Left ventricle myocardium inferior (tissue), 1 donor: ENCODE data around the gene PIGN. TPM values are rescaled to one million over a fixed set of nuclear protein-coding genes. Genes with fewer than 3 reads are reported as not detected.

Experiments
- DNase-seq: peaks from one replicate; pipeline ENCODE4 v3.0.0-alpha.2; 2020
- H3K27ac ChIP-seq: fragments of 200-600 bp; replicated peaks from 2 replicates; pipeline ENCODE4 v1.8.0; 2021
- H3K27me3 ChIP-seq: fragments of 200-600 bp; 2 replicates; pipeline ENCODE4 v1.8.0; 2021; ENCODE audit warnings: low read depth
- H3K36me3 ChIP-seq: fragments of 200-600 bp; 2 replicates; pipeline ENCODE4 v1.8.0; 2021
- H3K4me1 ChIP-seq: fragments of 200-600 bp; 2 replicates; pipeline ENCODE4 v1.8.0; 2021
- H3K4me3 ChIP-seq: fragments of 200-600 bp; 2 replicates; pipeline ENCODE4 v1.8.0; 2021; ENCODE audit warnings: mild to moderate bottlenecking, moderate library complexity
- H3K9me3 ChIP-seq: fragments of 200-600 bp; replicated peaks from 2 replicates; pipeline ENCODE4 v1.8.0; 2021
- CTCF ChIP-seq: fragments of 200-600 bp; IDR thresholded peaks from 2 replicates; pipeline ENCODE4 v1.8.0; 2021; ENCODE audit warnings: antibody characterized with exemption, mild to moderate bottlenecking, borderline replicate concordance
- intact Hi-C: fragments of 100-400 bp; cut with micrococcal nuclease; formaldehyde crosslinking; loops from one replicate; pipeline ENCODE4 v1.11.0; 2022
- total RNA-seq: library from RNA; stranded (reverse); fragmentation: NEBNext Ultra II Directional; extraction: Animal tissue kit (Norgen Biotek cat#: 25700); gene quantifications from one replicate; pipeline ENCODE4 v1.2.1, GENCODE V29; 2021
- donor health status: DM: no; HTN: yes; CAD: no; lungs with severe emphysema.

Gene PIGN
- total RNA-seq, 1 donor from 2014 or later, result 19.7 TPM

GRCh38 chr18:62196079-62196478 lies 9.2 kb upstream of the PIGN start:
- Histone ChIP-seq H3K4me1 (peaks cover 38% of the 10 kb centered on the region), H3K9me3 (no peaks in the 10 kb centered on the region), H3K36me3 (no peaks in the 10 kb centered on the region), H3K4me3 (no peak overlapping the region), H3K27me3 (no peaks in the 10 kb centered on the region), H3K27ac (no peak overlapping the region)
- intact Hi-C loops, result no loop called here
- TF ChIP-seq CTCF, result no peak
- DNase-seq, result no peak

- no peak for TF ChIP-seq CTCF
- no peaks in the 10 kb centered on the region for H3K9me3 ChIP-seq
- peak overlapping the region; percentile 98 for H3K4me3 ChIP-seq
- intact Hi-C loops, result no loop called here
- H3K4me1 ChIP-seq, result peaks cover 68% of the 10 kb centered on the region
- H3K27me3 ChIP-seq, result no peaks in the 10 kb centered on the region
- H3K27ac ChIP-seq, result no peak overlapping the region
- DNase-seq, result no peak
- H3K36me3 ChIP-seq, result no peaks in the 10 kb centered on the region
Observed at GRCh38 chr18:62189208-62189607, 2.4 kb upstream of the PIGN start.

- DNase-seq, result no peak
- Histone ChIP-seq H3K9me3 (no peaks in the 10 kb centered on the region), H3K36me3 (no peaks in the 10 kb centered on the region), H3K4me3 (peak overlapping the region; percentile 98), H3K4me1 (peaks cover 68% of the 10 kb centered on the region), H3K27me3 (no peaks in the 10 kb centered on the region), H3K27ac (peak overlapping the region; percentile 90)
- intact Hi-C loops, result no loop called here
- no peak for TF ChIP-seq CTCF
Observed at GRCh38 chr18:62187543-62188510, 971 bp upstream of the PIGN start.

- Histone ChIP-seq H3K27ac (peak overlapping the region; percentile 90), H3K4me1 (peaks cover 67% of the 10 kb centered on the region)
Observed at GRCh38 chr18:62186499-62186773, 420 bp downstream of the PIGN start.

GRCh38 chr18:62183578-62184195 lies 3.2 kb downstream of the PIGN start:
- Histone ChIP-seq H3K4me3 (no peak overlapping the region), H3K36me3 (no peaks in the 10 kb centered on the region), H3K27me3 (no peaks in the 10 kb centered on the region), H3K9me3 (no peaks in the 10 kb centered on the region), H3K4me1 (peaks cover 40% of the 10 kb centered on the region), H3K27ac (no peak overlapping the region)
- TF ChIP-seq CTCF, result peak; percentile 99
- intact Hi-C loops, result loop anchor here (2.0 kb wide), 1 partner anchor 65 kb away; no protein-coding TSS in a partner anchor
- no peak for DNase-seq

More at GRCh38 chr18:62186499-62186773, 420 bp downstream of the PIGN start:
- Histone ChIP-seq H3K9me3 (no peaks in the 10 kb centered on the region), H3K27me3 (no peaks in the 10 kb centered on the region), H3K4me3 (peak overlapping the region; percentile 98), H3K36me3 (no peaks in the 10 kb centered on the region)
- TF ChIP-seq CTCF, result no peak
- DNase-seq, result no peak
- intact Hi-C loops, result no loop called here
